HG02763 (cell line): ENCODE data around the gene RDH5.

Experiments used
- ATAC-seq: cut with Tn5 transposase; IDR thresholded peaks from one replicate; pipeline ENCODE4 v1.9.1; 2021; ENCODE audit warnings: mild to moderate bottlenecking, moderate library complexity; ENCODE audit not compliant: unreplicated experiment

Gene RDH5

GRCh38 chr12:55695349-55695748 lies 24.8 kb upstream of the RDH5 start:
- no peak for ATAC-seq

- ATAC-seq: no peak
Observed at GRCh38 chr12:55696141-55696540, 24.1 kb upstream of the RDH5 start.

- no peak for ATAC-seq
Observed at GRCh38 chr12:55696796-55697462, 23.3 kb upstream of the RDH5 start.

- no peak for ATAC-seq
Observed at GRCh38 chr12:55697686-55698085, 22.5 kb upstream of the RDH5 start.

- ATAC-seq: no peak
Observed at GRCh38 chr12:55698241-55698955, 21.8 kb upstream of the RDH5 start.

- no peak for ATAC-seq
Observed at GRCh38 chr12:55698965-55699364, 21.2 kb upstream of the RDH5 start.

GRCh38 chr12:55699471-55700055 lies 20.6 kb upstream of the RDH5 start:
- ATAC-seq: no peak

GRCh38 chr12:55700255-55701018 lies 19.8 kb upstream of the RDH5 start:
- no peak for ATAC-seq

GRCh38 chr12:55702861-55703260 lies 17.3 kb upstream of the RDH5 start:
- ATAC-seq: no peak

GRCh38 chr12:55703288-55703687 lies 16.9 kb upstream of the RDH5 start:
- ATAC-seq: no peak

GRCh38 chr12:55703901-55704761 lies 16.1 kb upstream of the RDH5 start:
- no peak for ATAC-seq

- ATAC-seq: no peak
Observed at GRCh38 chr12:55704824-55705718, 15.1 kb upstream of the RDH5 start.

GRCh38 chr12:55705782-55706402 lies 14.3 kb upstream of the RDH5 start:
- no peak for ATAC-seq

- ATAC-seq: no peak
Observed at GRCh38 chr12:55706568-55707218, 13.5 kb upstream of the RDH5 start.

- no peak for ATAC-seq
Observed at GRCh38 chr12:55707219-55707671, 12.9 kb upstream of the RDH5 start.

GRCh38 chr12:55707841-55708694 lies 12.1 kb upstream of the RDH5 start, which contains the start of gene ITGA7:
Gene ITGA7, minus strand, starts transcription at chr12:55707904. Its CDS starts 222 bp downstream, at chr12:55707682.
- ATAC-seq: peak; percentile 69

- ATAC-seq: no peak
Observed at GRCh38 chr12:55708695-55709233, 11.4 kb upstream of the RDH5 start.
